GM18517 (cell line): ENCODE results near the gene FAM72A.
A peak's percentile ranks its signal among the peaks of the same experiment; 100 is the strongest.
"Not testable (repeated sequence)": the region's sequence is repeated elsewhere in the genome, so short reads cannot be mapped to it uniquely, and the experiment has no call there.

Source experiments
- ATAC-seq: cut with Tn5 transposase; IDR thresholded peaks from one replicate; pipeline ENCODE4 v1.9.1; 2021; ENCODE audit warnings: mild to moderate bottlenecking, moderate library complexity; ENCODE audit not compliant: unreplicated experiment

Gene FAM72A

DNA sequence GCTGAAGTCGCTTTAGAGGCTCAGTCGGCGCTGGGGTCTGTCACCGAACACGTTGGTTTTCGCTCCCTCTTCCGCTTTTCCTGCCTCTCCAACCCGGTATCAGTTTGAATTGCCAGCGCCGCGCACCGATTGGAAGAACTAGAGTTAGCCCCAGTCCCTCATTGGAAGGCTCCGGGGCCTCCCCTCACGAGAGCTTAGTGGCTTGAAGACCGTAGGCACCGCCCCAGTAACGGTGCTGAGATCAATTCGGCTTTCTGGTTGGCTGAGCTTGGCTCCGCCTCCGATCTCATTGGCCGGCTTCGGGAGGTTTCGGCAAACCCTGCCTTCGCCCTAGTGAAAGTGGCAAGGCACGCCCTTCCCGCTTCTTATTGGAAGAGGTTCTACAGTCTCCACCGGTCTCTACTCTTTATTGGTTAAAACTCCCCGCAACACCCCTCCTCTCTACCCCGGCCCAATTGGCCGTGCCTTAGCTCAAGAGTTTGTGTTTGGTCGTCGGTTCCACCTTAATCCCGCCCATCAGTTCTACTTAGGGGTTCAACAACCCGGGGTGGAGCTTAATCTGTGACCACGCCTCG is at the start of gene FAM72A:
Gene FAM72A (minus strand): TSS at position 51 of the 575 bp plus-strand sequence. CDS start 814 bp downstream, outside the sequence.
- ATAC-seq = peak; percentile 86

DNA sequence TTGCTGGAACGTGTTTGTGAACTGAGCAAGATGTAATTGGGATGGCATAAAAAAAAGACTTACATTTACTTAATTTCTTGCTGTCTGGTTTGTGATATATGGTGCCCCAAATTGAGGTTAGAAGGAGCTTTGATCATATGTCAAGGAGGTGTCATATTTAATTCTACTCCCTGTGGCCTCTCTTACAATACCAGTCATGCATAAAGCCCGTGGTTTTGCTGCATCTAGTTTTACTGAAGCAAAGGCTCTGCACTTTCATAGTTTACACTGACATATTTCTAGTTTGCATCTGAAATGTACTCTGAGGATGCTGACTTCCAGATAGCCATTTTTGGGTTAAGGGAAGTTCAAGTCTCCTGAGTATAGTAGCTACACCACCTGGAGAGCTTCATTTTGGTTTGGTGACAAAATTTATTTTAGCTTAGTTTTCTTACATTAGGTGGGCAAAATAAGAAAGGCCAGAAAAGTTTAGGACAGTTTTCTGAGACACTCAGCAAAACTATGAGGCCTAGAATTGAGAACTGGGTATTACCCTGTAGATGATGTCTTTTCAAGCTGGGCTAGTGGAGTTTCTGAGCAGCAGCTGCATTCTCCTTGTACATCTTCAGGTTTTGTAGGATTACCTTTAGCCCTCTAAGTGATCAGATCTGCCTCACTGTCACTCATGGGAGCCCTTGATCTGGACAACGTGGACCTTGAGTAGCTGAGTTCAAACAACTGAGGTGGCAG is 48.5 kb upstream of the FAM72A start:
- ATAC-seq = peak; percentile 72

DNA sequence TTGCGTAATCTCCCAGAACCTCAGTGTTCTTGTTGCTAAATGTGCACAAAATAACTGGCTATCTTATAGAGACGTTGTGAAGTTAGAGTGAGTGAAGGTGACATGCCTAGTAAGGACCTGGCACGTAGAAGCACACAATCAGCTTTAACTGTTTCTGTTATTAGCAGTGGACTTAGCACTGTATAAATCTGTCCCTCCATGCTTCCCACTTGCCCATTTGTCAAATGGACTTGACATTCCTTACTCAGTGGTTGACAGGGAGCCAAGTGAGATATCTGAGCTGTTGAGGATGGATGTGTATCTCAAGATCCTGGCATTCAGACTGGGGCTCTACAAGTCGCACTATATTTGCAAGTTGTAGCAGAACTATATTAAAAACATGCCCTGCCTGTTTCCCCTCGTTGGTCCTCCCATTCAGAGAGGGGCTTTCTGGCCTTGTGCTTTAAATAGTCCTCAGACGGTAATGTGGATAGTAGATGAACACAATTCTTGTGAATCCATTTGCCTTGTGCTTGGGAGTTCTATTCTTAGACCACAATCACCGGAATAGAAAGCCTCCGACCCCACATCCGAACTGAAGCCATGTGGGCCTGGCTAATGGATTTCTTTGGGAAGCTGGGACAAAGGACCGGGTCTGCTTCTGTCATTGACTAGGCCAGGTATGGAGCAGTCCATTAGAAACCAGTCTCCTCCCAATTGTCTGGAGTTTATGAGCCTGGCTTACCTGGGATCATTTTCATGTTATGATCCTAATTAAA is 43.7 kb upstream of the FAM72A start:
- ATAC-seq = not testable (repeated sequence)

DNA sequence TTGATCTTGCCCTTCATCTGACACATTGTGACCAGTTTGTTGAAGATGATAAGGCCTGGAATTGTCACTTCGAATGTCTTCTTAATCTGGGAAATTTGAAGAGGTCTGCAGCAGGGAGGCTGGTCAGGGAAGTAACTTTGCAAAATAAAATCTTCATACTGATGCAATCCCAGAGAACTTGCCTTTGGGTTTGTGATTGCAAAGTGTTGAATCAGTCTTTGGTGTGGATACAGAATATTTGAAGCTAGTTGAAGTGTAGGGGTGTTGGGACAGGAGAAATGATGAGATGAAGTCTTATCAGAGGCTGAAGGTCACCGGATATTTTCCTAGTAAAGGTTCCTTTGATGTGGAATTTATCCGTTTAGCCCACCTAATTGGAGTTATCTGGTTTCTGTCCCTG is 42.8 kb upstream of the FAM72A start:
- ATAC-seq = not testable (repeated sequence)

- peak; percentile 99 for ATAC-seq
Measured at GRCh38 chr1:206243335-206243734, 40.7 kb upstream of the FAM72A start.

DNA sequence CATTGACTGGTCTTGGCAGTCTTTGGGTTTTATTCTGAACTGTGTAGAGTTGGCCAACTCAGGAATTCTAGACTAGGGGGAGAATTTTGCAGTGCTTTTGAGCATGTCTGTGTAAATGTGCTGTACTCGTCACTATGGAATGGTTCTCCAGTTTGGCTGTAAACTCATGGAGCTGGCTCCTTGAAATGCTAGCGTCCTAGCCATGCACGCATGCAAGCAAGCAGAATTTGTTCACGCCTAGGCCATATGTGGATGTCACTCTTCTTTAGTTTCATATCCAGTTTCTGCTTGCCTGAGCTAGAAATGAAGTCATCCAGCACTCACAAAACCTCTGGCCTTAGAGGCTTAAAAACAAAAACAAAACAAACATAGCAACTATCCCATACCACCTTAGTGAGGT is 37.6 kb upstream of the FAM72A start:
- ATAC-seq = peak; percentile 67

- ATAC-seq = not testable (repeated sequence)
Measured at GRCh38 chr1:206235190-206235589, 32.6 kb upstream of the FAM72A start.

GRCh38 chr1:206234189-206234916 is 31.7 kb upstream of the FAM72A start:
- not testable (repeated sequence) for ATAC-seq

GRCh38 chr1:206232970-206233645 is 30.5 kb upstream of the FAM72A start:
- not testable (repeated sequence) for ATAC-seq

GRCh38 chr1:206231989-206232388 is 29.4 kb upstream of the FAM72A start:
- not testable (repeated sequence) for ATAC-seq

GRCh38 chr1:206229286-206229685 is 26.6 kb upstream of the FAM72A start:
- ATAC-seq = not testable (repeated sequence)

GRCh38 chr1:206226886-206227285 is 24.2 kb upstream of the FAM72A start:
- ATAC-seq = not testable (repeated sequence)

- ATAC-seq = not testable (repeated sequence)
Measured at GRCh38 chr1:206225386-206225785, 22.7 kb upstream of the FAM72A start.

- not testable (repeated sequence) for ATAC-seq
Measured at GRCh38 chr1:206224190-206224776, 21.6 kb upstream of the FAM72A start.

DNA sequence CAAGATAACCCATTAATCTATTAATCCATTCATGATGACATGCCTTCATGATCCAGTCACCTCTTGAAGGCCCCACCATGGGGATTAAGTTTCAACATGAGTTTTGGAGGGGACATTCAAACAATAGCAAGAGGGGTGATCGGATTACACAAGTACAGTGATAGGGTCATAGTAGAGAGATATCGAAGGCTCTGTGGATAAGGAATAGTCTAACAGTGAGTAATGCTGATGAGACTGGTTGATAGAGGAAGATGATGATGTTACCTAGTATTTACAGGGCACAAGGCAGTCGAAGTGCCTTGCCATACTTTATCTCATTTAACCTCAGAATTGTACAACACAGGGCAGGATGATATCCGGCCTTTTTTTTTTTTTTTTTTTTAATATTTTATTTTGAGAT is 18.9 kb upstream of the FAM72A start:
- ATAC-seq = not testable (repeated sequence)

GRCh38 chr1:206220332-206221000 is 17.8 kb upstream of the FAM72A start:
- not testable (repeated sequence) for ATAC-seq

- ATAC-seq = not testable (repeated sequence)
Measured at GRCh38 chr1:206219514-206220331, 17.1 kb upstream of the FAM72A start.

GRCh38 chr1:206218765-206219164 is 16.1 kb upstream of the FAM72A start:
- not testable (repeated sequence) for ATAC-seq

- not testable (repeated sequence) for ATAC-seq
Measured at GRCh38 chr1:206218285-206218684, 15.6 kb upstream of the FAM72A start.
